ENCODE measurements around the gene DOP1B.

GRCh38 chr21:36165356-36165755, 8.7 kb downstream of the DOP1B start:
- TF ChIP-seq CTCF (IDR thresholded peaks at IDR 0.05) (no peak), POLR2A (IDR thresholded peaks at IDR 0.05) (no peak)

Measured in heart left ventricle (tissue), 13 donors.